WI38 (cell line): ENCODE results near the gene CFAP100.

Experiments
- H3K4me3 ChIP-seq: 2 replicates; pipeline ENCODE4 v1.5.1; 2011; ENCODE audit warnings: low read depth, mild to moderate bottlenecking, control low read depth, low read length
- TF ChIP-seq, protein P1 (sequence below): IDR thresholded peaks from 2 replicates; pipeline ENCODE4 v1.5.1; 2012; ENCODE audit warnings: low read depth, mild to moderate bottlenecking, control low read depth, low read length

The CFAP100 gene

GRCh38 chr3:126435456-126436315 is 41.0 kb downstream of the CFAP100 start:
- TF ChIP-seq, protein P1, sequence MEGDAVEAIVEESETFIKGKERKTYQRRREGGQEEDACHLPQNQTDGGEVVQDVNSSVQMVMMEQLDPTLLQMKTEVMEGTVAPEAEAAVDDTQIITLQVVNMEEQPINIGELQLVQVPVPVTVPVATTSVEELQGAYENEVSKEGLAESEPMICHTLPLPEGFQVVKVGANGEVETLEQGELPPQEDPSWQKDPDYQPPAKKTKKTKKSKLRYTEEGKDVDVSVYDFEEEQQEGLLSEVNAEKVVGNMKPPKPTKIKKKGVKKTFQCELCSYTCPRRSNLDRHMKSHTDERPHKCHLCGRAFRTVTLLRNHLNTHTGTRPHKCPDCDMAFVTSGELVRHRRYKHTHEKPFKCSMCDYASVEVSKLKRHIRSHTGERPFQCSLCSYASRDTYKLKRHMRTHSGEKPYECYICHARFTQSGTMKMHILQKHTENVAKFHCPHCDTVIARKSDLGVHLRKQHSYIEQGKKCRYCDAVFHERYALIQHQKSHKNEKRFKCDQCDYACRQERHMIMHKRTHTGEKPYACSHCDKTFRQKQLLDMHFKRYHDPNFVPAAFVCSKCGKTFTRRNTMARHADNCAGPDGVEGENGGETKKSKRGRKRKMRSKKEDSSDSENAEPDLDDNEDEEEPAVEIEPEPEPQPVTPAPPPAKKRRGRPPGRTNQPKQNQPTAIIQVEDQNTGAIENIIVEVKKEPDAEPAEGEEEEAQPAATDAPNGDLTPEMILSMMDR = no peak

GRCh38 chr3:126436826-126437717 is 42.4 kb downstream of the CFAP100 start:
- TF ChIP-seq, protein P1 = no peak
- H3K4me3 ChIP-seq = no peak overlapping the region

More at GRCh38 chr3:126435456-126436315, 41.0 kb downstream of the CFAP100 start:
- H3K4me3 ChIP-seq = no peak overlapping the region

- TF ChIP-seq, protein P1 = no peak
- no peak overlapping the region for H3K4me3 ChIP-seq
Observed at GRCh38 chr3:126438186-126438585, 43.5 kb downstream of the CFAP100 start.

- no peak overlapping the region for H3K4me3 ChIP-seq
- TF ChIP-seq, protein P1 = no peak
Observed at GRCh38 chr3:126438746-126439145, 44.0 kb downstream of the CFAP100 start.

DNA sequence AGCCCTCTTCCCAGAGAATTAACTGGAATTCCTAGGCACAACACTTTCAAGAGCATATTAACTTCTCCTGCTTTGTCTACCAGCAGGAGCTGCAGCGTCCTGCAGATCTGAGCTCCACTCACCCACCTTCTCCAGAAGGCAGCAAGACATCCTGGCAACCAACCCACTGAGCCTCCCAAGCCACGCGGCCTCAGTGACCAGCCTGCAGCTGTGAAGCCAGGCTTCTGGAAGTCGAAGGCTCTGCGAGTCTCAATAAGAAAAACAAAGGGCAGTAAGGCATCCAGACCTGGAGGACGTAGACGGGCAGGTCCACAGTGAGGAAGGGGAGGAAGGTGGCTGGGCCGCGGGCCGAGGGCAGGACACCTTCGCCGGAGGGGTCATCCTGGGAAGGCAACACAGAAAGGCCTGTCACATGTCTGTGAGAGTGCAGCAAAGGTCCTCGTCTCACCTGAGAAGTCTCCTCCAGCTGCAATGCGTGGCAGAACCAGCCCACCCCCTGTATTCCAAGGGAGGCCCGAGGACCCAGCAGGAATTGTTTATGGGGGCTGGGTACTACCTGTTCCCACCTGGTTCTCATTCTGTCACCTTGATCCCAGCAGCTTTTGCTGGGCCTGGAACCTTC is 44.7 kb downstream of the CFAP100 start:
- no peak overlapping the region for H3K4me3 ChIP-seq
- TF ChIP-seq, protein P1 = no peak

GRCh38 chr3:126439968-126440708 is 45.4 kb downstream of the CFAP100 start:
- H3K4me3 ChIP-seq = no peak overlapping the region
- TF ChIP-seq, protein P1 = no peak
